GM12878 (cell line): ENCODE results near the gene KCNK5. TPM values are rescaled to one million over a fixed set of nuclear protein-coding genes. Genes with fewer than 3 reads are reported as not detected.

Source experiments
- ATAC-seq: fragments of 200-7000 bp; cut with Tn5 transposase; 3 replicates; pipeline ENCODE4 v1.9.1; 2020; ENCODE audit warnings: mild to moderate bottlenecking, moderate library complexity
- BruUV-seq: library from RNA; stranded (reverse); fragments of 400-500 nt; replicated peaks from 2 replicates; lab custom pipeline; 2021; lab: Mats Ljungman, UMichigan
- CTCF ChIA-PET: fragments of 300-600 bp; sonication (Branson Sonifier 250); formaldehyde crosslinking; extraction: SDS; loops from one replicate; lab custom pipeline; 2021; ENCODE audit warnings: inconsistent platforms; lab: Yijun Ruan, JAX
- POLR2A ChIA-PET: fragments of 350-600 bp; formaldehyde crosslinking; extraction: SDS; loops from one replicate; lab custom pipeline; 2021; ENCODE audit warnings: inconsistent platforms; lab: Charles Lee
- RAD21 ChIA-PET: fragments of 300-600 bp; sonication (Branson Sonifier 250); formaldehyde crosslinking; loops from one replicate; lab custom pipeline; 2023; ENCODE audit warnings: antibody characterized with exemption; ENCODE audit not compliant: unreplicated experiment; lab: Charles Lee
- SMC1A ChIA-PET: fragments of 300-600 bp; sonication (Branson Sonifier 250); formaldehyde crosslinking; loops from one replicate; lab custom pipeline; 2023; ENCODE audit not compliant: unreplicated experiment, uncharacterized antibody; lab: Charles Lee
- DNase-seq: peaks from one replicate; pipeline ENCODE4 v3.0.0-alpha.2; 2011; ENCODE audit warnings: low read depth, low spot score
- FAIRE-seq: peaks from 3 replicates; lab custom pipeline; 2011; peaks lifted over from hg19 to GRCh38; lab: Jason Lieb, UNC
- H2AFZ ChIP-seq: 2 replicates; pipeline ENCODE4 v1.6.0; 2011; ENCODE audit warnings: low read depth, low read length, control low read depth; ENCODE audit not compliant: control insufficient read depth
- H3K27ac ChIP-seq: 2 replicates; pipeline ENCODE4 v1.5.1; 2011; ENCODE audit warnings: control low read depth; ENCODE audit not compliant: control insufficient read depth, insufficient read depth
- H3K27me3 ChIP-seq, 2 experiments: replicated peaks in 1 of 2; 2 replicates each; pipeline versions ENCODE4 v1.6.0 to v1.6.1; 2011; ENCODE audit warnings: low read length in 1 of 2; ENCODE audit not compliant: control insufficient read depth in 2 of 2, insufficient read depth in 2 of 2
- H3K36me3 ChIP-seq, 2 experiments: 2 replicates each; pipeline ENCODE4 v1.5.1; 2011; ENCODE audit warnings: low read length in 1 of 2; ENCODE audit not compliant: control insufficient read depth in 2 of 2, insufficient read depth in 2 of 2
- H3K4me1 ChIP-seq: 2 replicates; pipeline ENCODE4 v1.6.1; 2011; ENCODE audit warnings: mild to moderate bottlenecking, low read length, moderate library complexity, mixed read lengths; ENCODE audit not compliant: control insufficient read depth, insufficient read depth
- H3K4me2 ChIP-seq: 2 replicates; pipeline ENCODE4 v1.6.0; 2011; ENCODE audit warnings: control low read depth; ENCODE audit not compliant: control insufficient read depth, insufficient read depth
- H3K4me3 ChIP-seq: fragments of 200-600 bp; sonication (generic); 2 replicates; pipeline ENCODE4 v1.5.1; 2016
- H3K79me2 ChIP-seq: 2 replicates; pipeline ENCODE4 v1.6.0; 2011; ENCODE audit warnings: low read length; ENCODE audit not compliant: control insufficient read depth, insufficient read depth
- H3K9ac ChIP-seq: 2 replicates; pipeline ENCODE4 v1.8.0; 2011; ENCODE audit warnings: low read length, control low read depth, mixed read lengths; ENCODE audit not compliant: control insufficient read depth, insufficient read depth
- H3K9me3 ChIP-seq: replicated peaks from 3 replicates; pipeline ENCODE4 v1.5.1; 2011; ENCODE audit warnings: mild to moderate bottlenecking, low read length; ENCODE audit not compliant: control insufficient read depth, insufficient read depth
- H4K20me1 ChIP-seq: 2 replicates; pipeline ENCODE4 v1.6.0; 2011; ENCODE audit not compliant: control insufficient read depth, insufficient read depth
- ASH2L ChIP-seq: fragments of 300-600, 200-600 bp; sonication (generic); IDR thresholded peaks from 2 replicates; pipeline ENCODE4 v1.6.1; 2017; ENCODE audit warnings: low read depth, mild to moderate bottlenecking, borderline replicate concordance
- CBX5 ChIP-seq: sonication (generic); IDR thresholded peaks from 2 replicates; pipeline ENCODE4 v1.6.1; 2016; ENCODE audit warnings: low read depth, moderate library complexity, mild to moderate bottlenecking, inconsistent platforms
- ESRRA ChIP-seq: IDR thresholded peaks from 2 replicates; pipeline ENCODE4 v1.6.1; 2012; ENCODE audit warnings: mild to moderate bottlenecking, low read length, improper control_type of control experiment
- HDAC6 ChIP-seq: fragments of 200-600 bp; sonication (generic); IDR thresholded peaks from one replicate; pipeline ENCODE4 v1.8.0; 2017; ENCODE audit warnings: antibody characterized with exemption; ENCODE audit not compliant: unreplicated experiment
- STAT1 ChIP-seq: fragments of 450-650 bp; conservative IDR thresholded peaks from 2 replicates; pipeline ENCODE4 v1.6.1; 2014; ENCODE audit warnings: antibody characterized with exemption, mild to moderate bottlenecking
- SUZ12 ChIP-seq: fragments of 200-600 bp; sonication (generic); IDR thresholded peaks from one replicate; pipeline ENCODE4 v1.6.1; 2018; ENCODE audit warnings: antibody characterized with exemption, mild to moderate bottlenecking; ENCODE audit not compliant: unreplicated experiment
- WGBS: methylation state at CpG from one replicate; pipeline ENCODE4 v1.1.6; 2016; ENCODE audit warnings: low lambda C conversion rate; ENCODE audit not compliant: insufficient replicate concordance, insufficient coverage; ENCODE audit errors: missing lambda C conversion rate; 5-methylcytosine and 5-hydroxymethylcytosine counted together
- in situ Hi-C: fragments of 300-500 bp; cut with MboI; formaldehyde crosslinking; loops from 9 replicates; pipeline ENCODE4 v1.14.3; 2018; ENCODE audit warnings: mixed read lengths
- intact Hi-C: fragments of 100-400 bp; cut with micrococcal nuclease; formaldehyde crosslinking; loops from one replicate; pipeline ENCODE4 v1.14.2; 2022; ENCODE audit not compliant: unreplicated experiment
- polyA plus RNA-seq, 11 experiments: library from polyadenylated mRNA; depleted of rRNA in 4 of 11; unstranded in 6 of 11; stranded (reverse) in 5 of 11; fragments of >200 nt; fragmentation: Nextera tagmentation in 4 of 11; fragmentation: Illumina TruSeq in 1 of 11; extraction: Ambion mirVana in 4 of 11; extraction: Trizol in 1 of 11; gene quantifications; 1 replicate in 1 of 11; 2 replicates in 10 of 11; pipeline versions ENCODE4 v1.2.1 to v1.2.3, GENCODE V29; 2011 to 2016; ENCODE audit warnings: inconsistent platforms in 2 of 11, missing spikeins in 2 of 11, low read depth in 1 of 11
- total RNA-seq, 4 experiments: library from RNA; depleted of rRNA in 3 of 4; stranded (reverse); fragments of >200 nt in 3 of 4; fragmentation: Illumina TruSeq in 1 of 4; extraction: Trizol in 1 of 4; gene quantifications; 2 replicates each; pipeline versions ENCODE4 v1.2.1 to v1.2.3, GENCODE V29; 2013 to 2021
- TF ChIP-seq, protein P1 (sequence below): fragments of 450-650 bp; IDR thresholded peaks from 2 replicates; pipeline ENCODE4 v1.6.1; 2016; ENCODE audit warnings: mild to moderate bottlenecking
- TF ChIP-seq, protein P2 (sequence below): fragments of 450-650 bp; IDR thresholded peaks from 2 replicates; pipeline ENCODE4 v1.6.1; 2017; ENCODE audit warnings: borderline replicate concordance

Gene KCNK5
- total and polyA plus RNA-seq, 10 of the 15 experiments (the other 5 are each of a cell fraction or from before 2014, with no cell fraction given) = 0.11 to 4.2 (median 2.1) TPM

DNA sequence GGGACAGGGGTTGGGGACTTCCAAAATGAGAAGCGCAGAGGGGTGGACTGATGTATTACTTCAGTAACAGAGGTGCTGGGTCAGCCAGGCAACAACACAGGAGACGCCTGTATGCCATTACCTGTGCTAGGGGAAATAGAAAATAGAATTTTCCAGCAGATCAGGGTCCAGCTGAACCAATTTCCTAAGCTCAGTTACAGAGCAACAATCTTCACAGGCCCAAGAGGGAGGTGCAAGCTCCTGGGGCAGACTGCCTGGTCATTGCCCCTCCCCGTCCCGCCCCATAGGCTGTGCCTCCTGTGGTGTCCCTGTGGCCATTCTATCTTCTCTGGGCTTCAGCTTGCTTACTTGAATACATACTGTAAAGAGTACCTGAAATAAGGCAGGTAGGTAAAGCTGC, 3.7 kb downstream of the KCNK5 start:
- H3K79me2 ChIP-seq = peaks cover 12% of the 10 kb centered on the region
- in situ Hi-C loops = no loop called here

More for the DNA sequence above, 3.7 kb downstream of the KCNK5 start:
- no peak overlapping the region for H3K9ac ChIP-seq
- peak; percentile 50 for ATAC-seq
- no peaks in the 10 kb centered on the region; the same call in 1 of the 2 replicates for H4K20me1 ChIP-seq
- peaks cover 0 to 3% of the 10 kb centered on the region in 2 experiments; a peak in 2 of 4 replicates for H3K27me3 ChIP-seq
- no peak for FAIRE-seq
- intact Hi-C loops = no loop called here
- H3K9me3 ChIP-seq = no peaks in the 10 kb centered on the region; the same call in 2 of the 3 replicates
- TF ChIP-seq, protein P1, sequence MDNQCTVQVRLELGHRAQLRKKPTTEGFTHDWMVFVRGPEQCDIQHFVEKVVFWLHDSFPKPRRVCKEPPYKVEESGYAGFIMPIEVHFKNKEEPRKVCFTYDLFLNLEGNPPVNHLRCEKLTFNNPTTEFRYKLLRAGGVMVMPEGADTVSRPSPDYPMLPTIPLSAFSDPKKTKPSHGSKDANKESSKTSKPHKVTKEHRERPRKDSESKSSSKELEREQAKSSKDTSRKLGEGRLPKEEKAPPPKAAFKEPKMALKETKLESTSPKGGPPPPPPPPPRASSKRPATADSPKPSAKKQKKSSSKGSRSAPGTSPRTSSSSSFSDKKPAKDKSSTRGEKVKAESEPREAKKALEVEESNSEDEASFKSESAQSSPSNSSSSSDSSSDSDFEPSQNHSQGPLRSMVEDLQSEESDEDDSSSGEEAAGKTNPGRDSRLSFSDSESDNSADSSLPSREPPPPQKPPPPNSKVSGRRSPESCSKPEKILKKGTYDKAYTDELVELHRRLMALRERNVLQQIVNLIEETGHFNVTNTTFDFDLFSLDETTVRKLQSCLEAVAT = no peak
- TF ChIP-seq STAT1 = no peak
- TF ChIP-seq ESRRA = no peak
- TF ChIP-seq CBX5 = no peak
- TF ChIP-seq HDAC6 = no peak
- no peak for TF ChIP-seq ASH2L
- TF ChIP-seq, protein P2, sequence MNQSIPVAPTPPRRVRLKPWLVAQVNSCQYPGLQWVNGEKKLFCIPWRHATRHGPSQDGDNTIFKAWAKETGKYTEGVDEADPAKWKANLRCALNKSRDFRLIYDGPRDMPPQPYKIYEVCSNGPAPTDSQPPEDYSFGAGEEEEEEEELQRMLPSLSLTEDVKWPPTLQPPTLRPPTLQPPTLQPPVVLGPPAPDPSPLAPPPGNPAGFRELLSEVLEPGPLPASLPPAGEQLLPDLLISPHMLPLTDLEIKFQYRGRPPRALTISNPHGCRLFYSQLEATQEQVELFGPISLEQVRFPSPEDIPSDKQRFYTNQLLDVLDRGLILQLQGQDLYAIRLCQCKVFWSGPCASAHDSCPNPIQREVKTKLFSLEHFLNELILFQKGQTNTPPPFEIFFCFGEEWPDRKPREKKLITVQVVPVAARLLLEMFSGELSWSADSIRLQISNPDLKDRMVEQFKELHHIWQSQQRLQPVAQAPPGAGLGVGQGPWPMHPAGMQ = no peak
- TF ChIP-seq SUZ12 = no peak
- ChIA-PET SMC1A (interaction anchor here (0.7 to 0.8 kb wide), 2 partner anchors 9 to 18 kb away, joined by 3 to 5 read pairs; no protein-coding TSS in a partner anchor), RAD21 (interaction anchor here (1.0 to 2.5 kb wide), 3 partner anchors 10 to 21 kb away, joined by 3 to 8 read pairs (median 8); no protein-coding TSS in a partner anchor), CTCF (no interaction called here), POLR2A (interaction anchor here (0.8 to 1.8 kb wide), 2 partner anchors 10 to 21 kb away, joined by 5 to 8 read pairs; no protein-coding TSS in a partner anchor)
- H3K4me2 ChIP-seq = no peak overlapping the region
- peaks cover 8% of the 10 kb centered on the region for H3K4me1 ChIP-seq
- WGBS = 78% methylated on average over 4 of the region's 4 CpGs
- peak overlapping the region; percentile 57 for H3K27ac ChIP-seq
- no peak overlapping the region for H3K4me3 ChIP-seq
- no TSS peak for BruUV-seq
- H3K36me3 ChIP-seq = no peaks in the 10 kb centered on the region
- DNase-seq = no peak
- H2AFZ ChIP-seq = no peak overlapping the region
